Activated CD4-positive, alpha-beta T cell treated with anti-CD3 and anti-CD28 coated beads, Interleukin-2, amount 50 U/mL, for 48 hours (primary cell): ENCODE results near the gene RARB.

Experiments
- DNase-seq, 2 experiments: peaks; one replicate each; pipeline ENCODE4 v3.0.0-alpha.2; 2020

RARB gene

GRCh38 chr3:25619382-25619781 is 191.3 kb downstream of the RARB start:
- no peak for DNase-seq

- no peak for DNase-seq
Measured at GRCh38 chr3:25620493-25620892, 192.4 kb downstream of the RARB start.

GRCh38 chr3:25621087-25621486 is 193.0 kb downstream of the RARB start:
- DNase-seq, result no peak

- no peak for DNase-seq
Measured at GRCh38 chr3:25631989-25632388, 203.9 kb downstream of the RARB start.

GRCh38 chr3:25633919-25634318 is 205.9 kb downstream of the RARB start:
- no peak for DNase-seq

GRCh38 chr3:25635038-25635437 is 207.0 kb downstream of the RARB start:
- no peak for DNase-seq
